Skeletal muscle satellite cell (primary cell): Measurements from ENCODE around the gene PAFAH1B2.

Experiments
- H3K27me3 ChIP-seq: 2 replicates; pipeline ENCODE4 v1.7.0; 2013; ENCODE audit warnings: low read length; ENCODE audit not compliant: control insufficient read depth, insufficient read depth
- H3K36me3 ChIP-seq: 2 replicates; pipeline ENCODE4 v1.7.0; 2013; ENCODE audit warnings: mild to moderate bottlenecking, control low read depth, low read length; ENCODE audit not compliant: insufficient read depth
- H3K4me1 ChIP-seq: 2 replicates; pipeline ENCODE4 v1.7.0; 2013; ENCODE audit warnings: low read length; ENCODE audit not compliant: control insufficient read depth, insufficient read depth
- H3K4me2 ChIP-seq: 2 replicates; pipeline ENCODE4 v1.7.0; 2013; ENCODE audit warnings: mild to moderate bottlenecking, low read length
- H3K4me3 ChIP-seq: 2 replicates; pipeline ENCODE4 v1.7.0; 2013; ENCODE audit warnings: low read length
- H3K9ac ChIP-seq: 2 replicates; pipeline ENCODE4 v1.7.0; 2013; ENCODE audit warnings: mild to moderate bottlenecking, low read depth, low read length, moderate library complexity
- H3K9me3 ChIP-seq: replicated peaks from 2 replicates; pipeline ENCODE4 v1.7.0; 2013; ENCODE audit warnings: mild to moderate bottlenecking, control low read depth, low read length

Gene PAFAH1B2

DNA sequence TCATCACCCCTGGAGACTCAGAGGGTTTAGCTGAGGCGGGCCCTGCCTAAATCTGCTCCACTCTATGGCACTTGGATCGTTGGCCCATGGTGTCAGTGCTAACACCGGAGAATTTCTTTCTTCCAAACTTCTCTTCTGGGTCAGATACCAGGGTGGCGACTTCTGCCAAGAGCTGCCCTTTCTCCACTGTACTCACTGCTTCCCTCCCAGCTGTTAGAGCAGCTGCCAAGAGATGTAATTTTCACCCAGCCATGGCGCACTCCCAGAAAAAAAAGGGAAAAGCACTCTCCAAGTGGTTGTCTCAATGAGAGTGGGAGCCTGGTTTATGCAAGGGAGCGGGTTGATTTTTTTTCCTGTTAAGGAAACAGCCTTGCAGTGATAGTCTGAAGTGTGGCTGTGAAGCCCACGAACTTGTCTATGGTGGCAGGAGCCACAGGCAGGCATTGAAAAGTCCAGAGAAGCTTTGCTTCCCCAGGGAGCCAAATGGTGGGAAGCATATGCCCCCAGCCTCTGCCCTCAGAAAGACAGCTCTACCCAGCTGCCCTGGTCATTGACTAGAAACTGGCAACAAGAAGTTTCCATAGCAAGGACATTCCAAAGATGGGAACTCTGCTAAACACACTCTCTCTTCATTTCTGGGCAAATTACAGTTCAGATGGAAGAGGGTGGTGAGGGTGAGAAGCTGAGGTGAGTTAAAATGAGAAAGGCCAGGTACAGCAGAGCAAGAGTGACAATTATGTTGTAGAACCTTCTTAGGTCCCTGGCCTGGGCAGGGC is 77.1 kb downstream of the PAFAH1B2 start:
- H3K27me3 ChIP-seq, result no peaks in the 10 kb centered on the region
- peaks cover 48% of the 10 kb centered on the region for H3K36me3 ChIP-seq

DNA sequence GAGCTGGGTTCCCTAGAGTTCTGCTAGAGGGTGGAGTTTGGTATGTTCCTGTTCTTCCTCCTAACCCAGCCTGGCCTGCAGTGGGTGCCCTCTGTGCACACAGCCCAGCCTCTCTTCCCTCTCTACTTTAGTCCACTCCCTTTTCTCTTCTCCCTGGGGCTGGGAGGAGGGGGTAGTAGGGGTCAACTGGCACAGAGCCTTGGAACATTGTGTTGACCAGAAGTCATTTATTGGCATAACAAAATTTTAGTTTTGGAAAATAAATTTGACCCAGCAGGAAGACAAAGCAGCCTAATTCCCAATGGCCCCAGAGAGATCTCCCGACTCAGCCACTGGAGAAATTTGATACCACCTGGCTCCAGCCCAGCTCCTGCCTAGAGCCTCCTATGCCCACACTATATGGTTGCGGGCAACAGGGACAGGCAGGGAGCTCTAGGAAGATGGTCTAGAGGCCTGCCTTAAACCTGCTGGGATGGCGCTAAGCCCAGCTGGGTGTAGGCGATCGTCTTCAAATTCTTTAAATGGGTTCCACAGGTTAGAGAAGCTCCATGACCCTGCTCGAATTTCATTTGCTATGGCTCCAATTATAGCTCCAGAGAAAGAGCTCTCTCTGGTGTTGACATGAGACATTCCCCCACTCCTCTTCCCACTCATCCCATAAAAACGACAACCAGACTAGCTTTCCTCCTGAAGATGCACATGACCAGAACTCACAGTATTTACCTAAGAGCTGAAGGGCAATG is 77.9 kb downstream of the PAFAH1B2 start:
- peaks cover 53% of the 10 kb centered on the region for H3K36me3 ChIP-seq
- H3K4me1 ChIP-seq, result peaks cover 56% of the 10 kb centered on the region
- peak overlapping the region; percentile 64 for H3K4me2 ChIP-seq
- peak overlapping the region; percentile 51 for H3K9ac ChIP-seq
- H3K4me3 ChIP-seq, result peak overlapping the region; percentile 15
- H3K27me3 ChIP-seq, result no peaks in the 10 kb centered on the region
- no peaks in the 10 kb centered on the region for H3K9me3 ChIP-seq

More for the DNA sequence above, 77.1 kb downstream of the PAFAH1B2 start:
- Histone ChIP-seq H3K9ac (peak overlapping the region; percentile 51), H3K4me3 (peak overlapping the region; percentile 15), H3K9me3 (no peaks in the 10 kb centered on the region), H3K4me2 (peak overlapping the region; percentile 64), H3K4me1 (peaks cover 59% of the 10 kb centered on the region)

DNA sequence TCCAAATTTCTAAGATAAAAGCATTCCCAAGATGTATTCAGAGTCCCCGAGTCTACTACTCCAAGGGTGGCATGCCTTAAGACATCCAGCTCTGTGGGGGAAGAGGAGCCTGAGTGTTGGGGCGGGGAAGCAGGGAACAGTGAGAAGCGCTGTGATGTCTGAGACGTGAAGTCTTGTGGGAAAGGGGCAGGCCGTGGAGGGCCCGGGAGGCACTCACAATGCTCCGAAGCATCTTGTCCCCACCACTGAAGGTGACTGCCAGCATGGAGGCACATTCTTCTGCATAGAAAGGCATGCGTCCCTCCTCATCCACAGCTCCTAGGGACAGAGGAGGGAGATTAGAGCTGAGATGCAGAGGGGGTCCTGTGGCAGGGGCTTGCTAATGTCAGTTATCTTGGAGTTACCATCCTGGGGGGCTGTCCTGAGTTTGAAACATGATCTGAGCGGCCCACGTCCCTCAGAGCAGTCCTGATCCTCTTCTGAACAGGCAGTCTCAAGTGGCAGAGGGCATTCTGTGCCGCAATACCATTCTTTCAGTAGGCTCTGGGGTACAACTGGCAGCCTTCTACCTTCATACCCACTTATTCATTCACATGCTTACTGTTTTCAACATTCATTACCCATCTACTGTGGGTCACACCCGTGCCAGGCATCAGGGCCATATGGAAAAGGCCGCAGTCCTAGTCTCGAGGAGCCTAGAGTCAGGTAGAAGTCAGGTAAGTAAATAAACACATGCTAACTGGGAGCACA is 79.1 kb downstream of the PAFAH1B2 start:
- Histone ChIP-seq H3K4me1 (peaks cover 43% of the 10 kb centered on the region), H3K4me3 (no peak overlapping the region), H3K9me3 (no peaks in the 10 kb centered on the region), H3K27me3 (no peaks in the 10 kb centered on the region), H3K9ac (no peak overlapping the region), H3K4me2 (no peak overlapping the region), H3K36me3 (peaks cover 53% of the 10 kb centered on the region)

DNA sequence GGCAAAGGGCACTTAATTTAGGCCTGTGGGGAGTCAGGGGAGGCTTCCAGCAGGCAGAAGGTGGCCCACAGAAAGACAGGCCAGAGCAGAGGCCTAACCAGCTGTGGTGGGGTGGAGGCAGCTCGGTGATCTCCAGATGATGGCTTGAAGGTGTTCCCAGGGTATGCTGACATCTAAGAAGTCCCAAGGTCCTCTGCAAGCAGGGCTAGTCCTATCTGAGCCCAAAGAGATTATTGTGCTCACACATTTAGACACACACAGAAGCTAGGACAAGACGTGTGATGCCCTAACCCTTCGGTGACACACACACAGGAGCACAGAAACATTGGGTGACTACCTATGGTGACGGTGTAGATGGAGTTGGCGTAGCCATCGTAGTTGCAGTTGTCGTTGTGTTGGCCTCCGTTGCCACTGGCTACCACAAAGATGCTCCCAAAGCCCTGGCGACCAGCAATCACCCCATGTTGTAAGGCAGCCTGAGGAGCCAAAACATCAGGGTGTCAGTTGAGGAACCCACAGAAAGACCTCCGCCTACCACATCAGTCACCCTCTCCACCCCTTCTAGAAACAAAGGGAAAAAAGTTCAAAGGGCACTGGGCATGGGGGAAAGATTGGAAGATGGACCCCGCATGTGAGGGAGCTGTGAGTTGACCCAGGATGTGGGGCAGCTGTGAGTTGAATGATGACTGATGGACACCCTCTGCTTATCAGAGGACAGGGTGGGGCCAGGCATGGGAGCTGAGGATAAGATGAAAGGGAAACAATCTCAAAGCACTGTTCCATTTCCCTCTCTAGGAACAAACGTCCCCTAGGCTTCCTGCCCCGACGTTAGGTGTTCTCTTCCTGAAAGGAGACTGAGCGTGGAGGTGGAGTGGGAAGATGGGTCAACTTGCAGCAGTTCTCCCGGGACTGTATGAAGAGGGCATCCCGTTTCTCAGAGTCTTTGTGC is 79.9 kb downstream of the PAFAH1B2 start:
- peaks cover 51% of the 10 kb centered on the region for H3K36me3 ChIP-seq
- H3K9me3 ChIP-seq, result no peaks in the 10 kb centered on the region
- peaks cover 35% of the 10 kb centered on the region for H3K4me1 ChIP-seq
- H3K4me2 ChIP-seq, result no peak overlapping the region
- no peaks in the 10 kb centered on the region for H3K27me3 ChIP-seq
- H3K4me3 ChIP-seq, result no peak overlapping the region
- H3K9ac ChIP-seq, result no peak overlapping the region

DNA sequence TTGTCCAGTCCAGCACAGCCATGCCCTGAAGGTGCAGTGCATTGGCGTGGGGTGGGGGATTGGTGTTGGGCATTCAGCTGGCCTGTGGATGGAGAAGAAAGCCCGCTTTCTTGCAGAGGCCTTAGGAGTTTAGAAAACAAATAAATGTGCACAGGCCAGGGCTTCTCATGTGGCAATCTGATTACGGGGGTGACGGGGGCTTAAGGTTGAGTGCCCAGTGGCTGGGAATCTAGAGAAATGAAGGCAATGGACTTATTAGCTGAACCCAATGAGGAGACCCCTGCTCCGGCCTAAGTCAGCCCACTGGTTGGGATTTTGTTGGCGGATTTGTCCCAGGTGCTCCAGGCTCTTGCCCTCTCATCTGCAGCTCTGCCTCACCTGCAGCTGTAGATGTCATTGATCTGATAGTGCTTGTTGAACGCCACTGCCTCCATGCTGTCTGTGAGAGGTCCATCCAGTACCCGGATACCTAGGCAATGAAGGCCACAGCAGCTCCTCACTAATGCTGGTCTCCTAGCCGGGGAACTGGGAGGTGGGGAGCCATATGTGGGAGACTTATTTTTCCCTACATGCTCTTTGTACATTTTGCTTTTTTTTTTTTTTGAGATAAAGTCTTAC is 81.6 kb downstream of the PAFAH1B2 start:
- Histone ChIP-seq H3K9me3 (no peaks in the 10 kb centered on the region), H3K27me3 (no peaks in the 10 kb centered on the region), H3K4me2 (no peak overlapping the region), H3K4me3 (no peak overlapping the region), H3K4me1 (peaks cover 36% of the 10 kb centered on the region), H3K9ac (no peak overlapping the region), H3K36me3 (peaks cover 56% of the 10 kb centered on the region)
